Uterus (tissue), 2 donors: ENCODE results near the gene DMD.

Experiments used
- POLR2A ChIP-seq, 2 donors: fragments of 450-650 bp; IDR thresholded peaks; one replicate each; pipeline ENCODE4 v1.6.1; 2016; ENCODE audit warnings: antibody characterized with exemption in 2 of 2, mild to moderate bottlenecking in 1 of 2, moderate library complexity in 1 of 2
- TF ChIP-seq, protein P1 (sequence below), 4 experiments: fragments of 200-600 bp in 2 of 4; fragments of 450-650 bp in 2 of 4; sonication (generic) in 2 of 4; IDR thresholded peaks; one replicate each; pipeline ENCODE4 v1.5.1; 2016 to 2019; ENCODE audit warnings: antibody characterized with exemption in 4 of 4, mild to moderate bottlenecking in 2 of 4, moderate library complexity in 1 of 4

DNA sequence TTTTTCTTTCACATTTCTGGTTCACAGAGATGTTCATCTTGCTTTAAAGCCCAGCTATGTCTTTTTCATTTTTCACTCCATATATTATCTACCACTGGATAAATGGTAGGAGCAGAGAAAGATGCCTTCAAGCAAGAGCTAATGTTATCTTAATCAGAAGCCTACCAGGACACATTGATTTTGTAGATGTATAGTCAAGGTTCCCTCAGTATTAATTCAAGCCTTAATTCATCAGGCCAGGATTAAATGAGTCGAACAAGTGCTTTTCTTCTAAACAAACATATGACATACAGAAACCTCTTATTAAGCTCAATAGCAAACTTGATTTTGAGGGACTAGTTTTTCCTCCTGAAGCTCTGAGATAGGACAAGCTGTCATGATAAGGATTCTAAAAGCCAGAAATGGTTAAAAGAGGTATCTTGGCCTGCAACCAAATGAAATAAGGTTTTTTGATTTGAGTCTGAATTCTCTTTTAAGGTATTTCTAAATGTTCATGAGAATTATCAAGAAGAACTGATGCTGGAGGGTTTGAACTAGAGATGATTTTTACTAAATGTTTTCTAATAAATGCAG is 2057.8 kb downstream of the DMD start:
- TF ChIP-seq, protein P1, sequence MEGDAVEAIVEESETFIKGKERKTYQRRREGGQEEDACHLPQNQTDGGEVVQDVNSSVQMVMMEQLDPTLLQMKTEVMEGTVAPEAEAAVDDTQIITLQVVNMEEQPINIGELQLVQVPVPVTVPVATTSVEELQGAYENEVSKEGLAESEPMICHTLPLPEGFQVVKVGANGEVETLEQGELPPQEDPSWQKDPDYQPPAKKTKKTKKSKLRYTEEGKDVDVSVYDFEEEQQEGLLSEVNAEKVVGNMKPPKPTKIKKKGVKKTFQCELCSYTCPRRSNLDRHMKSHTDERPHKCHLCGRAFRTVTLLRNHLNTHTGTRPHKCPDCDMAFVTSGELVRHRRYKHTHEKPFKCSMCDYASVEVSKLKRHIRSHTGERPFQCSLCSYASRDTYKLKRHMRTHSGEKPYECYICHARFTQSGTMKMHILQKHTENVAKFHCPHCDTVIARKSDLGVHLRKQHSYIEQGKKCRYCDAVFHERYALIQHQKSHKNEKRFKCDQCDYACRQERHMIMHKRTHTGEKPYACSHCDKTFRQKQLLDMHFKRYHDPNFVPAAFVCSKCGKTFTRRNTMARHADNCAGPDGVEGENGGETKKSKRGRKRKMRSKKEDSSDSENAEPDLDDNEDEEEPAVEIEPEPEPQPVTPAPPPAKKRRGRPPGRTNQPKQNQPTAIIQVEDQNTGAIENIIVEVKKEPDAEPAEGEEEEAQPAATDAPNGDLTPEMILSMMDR (IDR thresholded peaks at IDR 0.05) = no peak
- no peak for TF ChIP-seq POLR2A (IDR thresholded peaks at IDR 0.05)
